Natural killer cell (primary cell): ENCODE data around the gene SIPA1L3. TPM values are rescaled to one million over a fixed set of nuclear protein-coding genes. Genes with fewer than 3 reads are reported as not detected.

ENCODE experiments used
- ATAC-seq, 3 donors: fragments of 150-1000 bp in 2 of 3; fragments of 200-7000 bp in 1 of 3; cut with Tn5 transposase; 1 replicate in 1 of 3; 2 replicates in 2 of 3; pipeline ENCODE4 v1.10.0; 2021; ENCODE audit warnings: mild to moderate bottlenecking in 2 of 3, moderate library complexity in 2 of 3
- DNase-seq, 2 donors: peaks; one replicate each; pipeline versions ENCODE4 v3.0.0 to v3.0.0-alpha.2; 2013 to 2021; ENCODE audit warnings: mixed read lengths in 1 of 2
- H3K27ac ChIP-seq: one replicate; pipeline ENCODE4 v1.5.1; 2013; ENCODE audit warnings: mild to moderate bottlenecking, low read length
- H3K27me3 ChIP-seq: one replicate; pipeline ENCODE4 v1.6.1; 2013; ENCODE audit warnings: low read length; ENCODE audit not compliant: control insufficient read depth, insufficient read depth
- H3K36me3 ChIP-seq: one replicate; pipeline ENCODE4 v1.6.1; 2013; ENCODE audit warnings: low read length; ENCODE audit not compliant: control insufficient read depth, insufficient read depth
- H3K4me1 ChIP-seq: one replicate; pipeline ENCODE4 v1.6.1; 2013; ENCODE audit warnings: low read length; ENCODE audit not compliant: control insufficient read depth, insufficient read depth
- H3K4me3 ChIP-seq: one replicate; pipeline ENCODE4 v1.5.1; 2013; ENCODE audit warnings: low read length
- H3K9me3 ChIP-seq: one replicate; pipeline ENCODE4 v1.6.1; 2013; ENCODE audit warnings: low read length; ENCODE audit not compliant: control insufficient read depth, insufficient read depth
- H3K27ac Mint-ChIP-seq, 2 donors: one replicate each; pipeline ENCODE4 v1.8.0; 2022; ENCODE audit warnings: mild to moderate bottlenecking in 2 of 2, mixed read lengths in 2 of 2, moderate library complexity in 1 of 2
- H3K27me3 Mint-ChIP-seq, 2 donors: one replicate each; pipeline ENCODE4 v1.8.0; 2022; ENCODE audit warnings: low read depth in 2 of 2, mixed read lengths in 2 of 2
- H3K36me3 Mint-ChIP-seq: one replicate; pipeline ENCODE4 v1.8.0; 2022; ENCODE audit warnings: mixed read lengths
- H3K4me1 Mint-ChIP-seq, 2 donors: one replicate each; pipeline ENCODE4 v1.8.0; 2022; ENCODE audit warnings: mixed read lengths in 2 of 2
- H3K4me3 Mint-ChIP-seq: one replicate; pipeline ENCODE4 v1.8.0; 2022; ENCODE audit warnings: mild to moderate bottlenecking, moderate library complexity, mixed read lengths
- H3K9me3 Mint-ChIP-seq, 2 donors: one replicate each; pipeline ENCODE4 v1.8.0; 2022; ENCODE audit warnings: mixed read lengths in 2 of 2
- WGBS: methylation state at CpG from one replicate; pipeline ENCODE4 v1.1.7; 2013; ENCODE audit warnings: missing lambda C conversion rate; ENCODE audit not compliant: insufficient coverage; 5-methylcytosine and 5-hydroxymethylcytosine counted together
- intact Hi-C: fragments of 100-400 bp; cut with micrococcal nuclease; formaldehyde crosslinking; loops from one replicate; pipeline ENCODE4 v1.14.2; 2022
- total RNA-seq, 4 donors: library from RNA; stranded (reverse); fragments of 120-200 nt in 1 of 4; gene quantifications; one replicate each; pipeline versions ENCODE4 v1.2.3 to v1.2.4, GENCODE V29; 2013 to 2022
- TF ChIP-seq, protein P1 (sequence below): fragments of 200-600 bp; IDR thresholded peaks from one replicate; pipeline ENCODE4 v1.8.0; 2022; ENCODE audit warnings: antibody characterized with exemption

SIPA1L3 gene
- total RNA-seq, 3 donors from 2014 or later (not counting 1 experiment from before 2014, with no cell fraction given), result 34.4 to 35.8 (median 35.4) TPM

DNA sequence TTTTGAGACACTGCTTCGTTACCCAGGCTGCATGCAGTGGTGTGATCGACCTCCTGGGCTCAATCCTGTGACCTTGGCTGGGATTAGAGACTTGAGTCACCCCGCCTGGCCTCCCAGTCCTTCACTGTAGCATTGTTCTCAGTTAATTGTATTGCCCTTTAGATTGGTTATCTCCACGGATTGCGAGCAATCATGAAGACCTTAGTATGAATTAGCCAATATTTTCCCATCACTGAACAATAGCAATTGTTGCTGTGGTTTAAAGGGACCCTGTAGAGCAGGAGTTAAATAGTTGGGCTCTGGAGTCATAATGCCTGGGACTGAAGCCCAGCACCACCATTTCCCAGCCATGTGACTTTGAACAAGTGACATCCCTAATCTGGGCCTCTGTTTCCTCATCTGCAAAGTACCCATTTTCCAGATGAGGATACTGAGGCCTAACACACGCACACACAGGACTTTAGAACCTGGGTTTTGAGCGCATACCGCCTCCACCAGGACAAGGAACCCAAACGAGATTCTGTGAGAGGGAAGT lies 340.8 kb downstream of the SIPA1L3 start:
- DNase-seq (no peak), ATAC-seq (no peak)
- H3K4me1 ChIP-seq, result peaks cover 8% of the 10 kb centered on the region
- H3K4me3 Mint-ChIP-seq, result no peak overlapping the region
- H3K27me3 Mint-ChIP-seq, result peaks cover 6 to 21% of the 10 kb centered on the region in 2 donors
- no peaks in the 10 kb centered on the region for H3K36me3 ChIP-seq
- no peaks in the 10 kb centered on the region for H3K9me3 Mint-ChIP-seq
- no peaks in the 10 kb centered on the region for H3K9me3 ChIP-seq
- intact Hi-C loops, result no loop called here
- TF ChIP-seq, protein P1, sequence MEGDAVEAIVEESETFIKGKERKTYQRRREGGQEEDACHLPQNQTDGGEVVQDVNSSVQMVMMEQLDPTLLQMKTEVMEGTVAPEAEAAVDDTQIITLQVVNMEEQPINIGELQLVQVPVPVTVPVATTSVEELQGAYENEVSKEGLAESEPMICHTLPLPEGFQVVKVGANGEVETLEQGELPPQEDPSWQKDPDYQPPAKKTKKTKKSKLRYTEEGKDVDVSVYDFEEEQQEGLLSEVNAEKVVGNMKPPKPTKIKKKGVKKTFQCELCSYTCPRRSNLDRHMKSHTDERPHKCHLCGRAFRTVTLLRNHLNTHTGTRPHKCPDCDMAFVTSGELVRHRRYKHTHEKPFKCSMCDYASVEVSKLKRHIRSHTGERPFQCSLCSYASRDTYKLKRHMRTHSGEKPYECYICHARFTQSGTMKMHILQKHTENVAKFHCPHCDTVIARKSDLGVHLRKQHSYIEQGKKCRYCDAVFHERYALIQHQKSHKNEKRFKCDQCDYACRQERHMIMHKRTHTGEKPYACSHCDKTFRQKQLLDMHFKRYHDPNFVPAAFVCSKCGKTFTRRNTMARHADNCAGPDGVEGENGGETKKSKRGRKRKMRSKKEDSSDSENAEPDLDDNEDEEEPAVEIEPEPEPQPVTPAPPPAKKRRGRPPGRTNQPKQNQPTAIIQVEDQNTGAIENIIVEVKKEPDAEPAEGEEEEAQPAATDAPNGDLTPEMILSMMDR, result no peak
- H3K4me1 Mint-ChIP-seq, result peaks cover 5 to 7% of the 10 kb centered on the region in 2 donors
- H3K4me3 ChIP-seq, result no peak overlapping the region
- no peaks in the 10 kb centered on the region for H3K27me3 ChIP-seq
- no peak overlapping the region for H3K27ac ChIP-seq
- 86% methylated on average over 9 of the region's 9 CpGs for WGBS
- no peaks in the 10 kb centered on the region for H3K36me3 Mint-ChIP-seq
- no peak overlapping the region for H3K27ac Mint-ChIP-seq

DNA sequence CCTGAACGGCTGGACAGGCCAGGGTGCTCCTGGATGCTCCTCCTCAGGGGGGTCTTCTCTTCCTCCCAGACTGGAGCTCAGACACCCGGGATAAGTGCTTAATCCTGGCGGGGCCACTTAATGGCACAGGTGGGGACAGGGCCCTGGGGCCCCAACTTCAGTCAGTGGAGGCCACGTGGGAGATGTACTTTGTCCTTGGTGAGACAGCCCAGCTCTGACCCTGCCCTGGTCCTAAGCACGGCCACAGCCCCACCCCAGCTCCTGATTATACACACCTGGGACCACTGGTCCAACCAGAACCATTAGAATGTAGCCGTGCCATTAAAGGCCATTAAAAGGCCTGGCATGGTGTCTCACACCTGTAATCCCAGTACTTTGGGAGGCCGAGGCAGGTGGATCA lies 341.4 kb downstream of the SIPA1L3 start:
- no peak overlapping the region for H3K27ac ChIP-seq
- Mint-ChIP-seq H3K9me3 (no peaks in the 10 kb centered on the region), H3K4me3 (no peak overlapping the region), H3K27me3 (peaks cover 6 to 21% of the 10 kb centered on the region in 2 donors), H3K4me1 (peaks cover 5 to 7% of the 10 kb centered on the region in 2 donors), H3K27ac (no peak overlapping the region), H3K36me3 (no peaks in the 10 kb centered on the region)
- intact Hi-C loops, result no loop called here
- DNase-seq (no peak), ATAC-seq (no peak)
- WGBS, result 89% methylated on average over 7 of the region's 7 CpGs
- no peaks in the 10 kb centered on the region for H3K27me3 ChIP-seq
- peaks cover 7% of the 10 kb centered on the region for H3K4me1 ChIP-seq
- TF ChIP-seq, protein P1, result no peak
- H3K9me3 ChIP-seq, result no peaks in the 10 kb centered on the region
- no peaks in the 10 kb centered on the region for H3K36me3 ChIP-seq
- H3K4me3 ChIP-seq, result no peak overlapping the region

DNA sequence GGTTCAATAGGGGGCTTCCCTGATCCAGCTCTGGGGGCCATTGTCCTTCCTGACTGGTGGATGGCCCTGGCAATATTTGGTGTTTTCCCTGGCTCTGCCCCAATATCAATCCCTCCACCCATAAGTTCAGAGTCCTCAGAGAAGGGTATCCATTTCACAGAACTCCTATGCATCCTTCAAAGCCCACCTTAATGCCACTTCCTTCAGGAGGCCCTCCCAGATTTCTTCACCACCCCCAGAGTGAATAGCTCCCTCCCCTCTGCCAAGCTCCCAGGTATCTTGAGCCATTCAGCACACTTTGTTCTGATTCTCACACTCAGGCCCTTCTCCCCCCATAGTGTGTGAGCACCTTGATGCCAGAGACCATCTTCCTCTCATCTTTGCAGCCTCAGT lies 343.4 kb downstream of the SIPA1L3 start:
- no peaks in the 10 kb centered on the region for H3K9me3 ChIP-seq
- no peak overlapping the region for H3K4me3 ChIP-seq
- no peak for DNase-seq
- no peak for ATAC-seq
- Mint-ChIP-seq H3K4me1 (no peaks in the 10 kb centered on the region), H3K4me3 (no peak overlapping the region), H3K36me3 (no peaks in the 10 kb centered on the region), H3K27ac (no peak overlapping the region), H3K27me3 (peaks cover 6 to 17% of the 10 kb centered on the region in 2 donors), H3K9me3 (no peaks in the 10 kb centered on the region)
- intact Hi-C loops, result no loop called here
- H3K27ac ChIP-seq, result no peak overlapping the region
- TF ChIP-seq, protein P1, result no peak
- no peaks in the 10 kb centered on the region for H3K27me3 ChIP-seq
- H3K4me1 ChIP-seq, result peaks cover 4% of the 10 kb centered on the region
- H3K36me3 ChIP-seq, result no peaks in the 10 kb centered on the region
